Common myeloid progenitor, CD34-positive (primary cell): Measurements from ENCODE around the gene SNX4.
A peak's percentile ranks its signal among the peaks of the same experiment; 100 is the strongest.

Experiments
- CTCF ChIA-PET: fragments of 350-600 bp; sonication (Branson Sonifier 250); formaldehyde crosslinking; loops from one replicate; lab custom pipeline; 2021; ENCODE audit warnings: antibody characterized with exemption; lab: Charles Lee
- POLR2A ChIA-PET: fragments of 350-600 bp; sonication (Branson Sonifier 250); formaldehyde crosslinking; loops from one replicate; lab custom pipeline; 2021; ENCODE audit warnings: antibody characterized with exemption; lab: Charles Lee
- DNase-seq, 3 donors: peaks; one replicate each; pipeline versions ENCODE4 v3.0.0 to v3.0.0-alpha.2; 2013
- H3K27ac ChIP-seq, 2 experiments: 1 replicate in 1 of 2; 2 replicates in 1 of 2; pipeline ENCODE4 v1.7.0; 2013; ENCODE audit warnings: inconsistent platforms in 2 of 2, low read length in 2 of 2, mild to moderate bottlenecking in 2 of 2, low read depth in 1 of 2, moderate library complexity in 1 of 2; ENCODE audit not compliant: severe bottlenecking in 2 of 2, insufficient read depth in 1 of 2, poor library complexity in 1 of 2
- H3K27me3 ChIP-seq, 5 experiments: replicated peaks in 2 of 5; 1 replicate in 3 of 5; 2 replicates in 2 of 5; pipeline versions ENCODE4 v1.6.1 to v1.7.0; 2013; ENCODE audit warnings: low read length in 4 of 5, mild to moderate bottlenecking in 2 of 5, moderate library complexity in 2 of 5, inconsistent platforms in 1 of 5; ENCODE audit not compliant: insufficient read depth in 5 of 5, control insufficient read depth in 4 of 5
- H3K36me3 ChIP-seq, 4 experiments: 1 replicate in 2 of 4; 2 replicates in 2 of 4; pipeline versions ENCODE4 v1.6.1 to v1.7.0; 2013; ENCODE audit warnings: low read length in 3 of 4, control low read depth in 1 of 4, mild to moderate bottlenecking in 1 of 4; ENCODE audit not compliant: control insufficient read depth in 4 of 4, insufficient read depth in 4 of 4
- H3K4me1 ChIP-seq, 4 experiments: 1 replicate in 3 of 4; 2 replicates in 1 of 4; pipeline versions ENCODE4 v1.6.1 to v1.7.1; 2013; ENCODE audit warnings: low read length in 3 of 4, mild to moderate bottlenecking in 3 of 4, control low read depth in 1 of 4, inconsistent platforms in 1 of 4, moderate library complexity in 1 of 4; ENCODE audit not compliant: control insufficient read depth in 4 of 4, insufficient read depth in 4 of 4; ENCODE audit errors: control extremely low read depth in 1 of 4
- H3K4me3 ChIP-seq, 7 experiments: 1 replicate in 4 of 7; 2 replicates in 3 of 7; pipeline versions ENCODE4 v1.5.1 to v1.7.0; 2013; ENCODE audit warnings: mild to moderate bottlenecking in 7 of 7, low read length in 6 of 7, moderate library complexity in 6 of 7, inconsistent platforms in 2 of 7, low read depth in 2 of 7, control low read depth in 1 of 7; ENCODE audit not compliant: insufficient read depth in 4 of 7, control insufficient read depth in 1 of 7; ENCODE audit errors: extremely low read depth in 1 of 7
- H3K9me3 ChIP-seq, 5 experiments: 1 replicate in 4 of 5; 2 replicates in 1 of 5; pipeline versions ENCODE4 v1.6.1 to v1.7.1; 2013; ENCODE audit warnings: low read length in 4 of 5, mild to moderate bottlenecking in 2 of 5, inconsistent platforms in 1 of 5, low read depth in 1 of 5, moderate library complexity in 1 of 5; ENCODE audit not compliant: control insufficient read depth in 4 of 5, insufficient read depth in 2 of 5; ENCODE audit errors: control extremely low read depth in 1 of 5
- WGBS: methylation state at CpG from one replicate; pipeline ENCODE4 v1.1.5; 2013; ENCODE audit not compliant: insufficient coverage; 5-methylcytosine and 5-hydroxymethylcytosine counted together

The SNX4 gene

DNA sequence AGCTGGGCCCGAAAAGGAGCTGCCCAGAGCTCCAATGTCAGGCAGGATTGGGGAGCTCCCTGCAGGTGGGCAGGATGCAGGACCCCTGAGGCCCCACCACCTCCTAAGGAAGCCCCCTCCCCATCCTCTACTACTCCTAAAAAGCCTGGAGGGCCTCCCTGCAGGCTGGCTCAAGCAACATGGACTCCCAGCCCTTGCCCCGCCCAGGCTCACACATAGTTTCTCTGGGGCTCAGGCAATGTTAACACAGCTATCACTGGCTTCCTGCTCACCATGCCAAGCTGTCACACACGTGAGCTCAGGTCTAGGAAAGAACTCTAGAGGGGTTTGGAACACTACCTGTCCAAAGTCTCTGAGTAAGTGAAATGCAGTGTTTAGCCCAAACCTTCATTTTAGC, 79.4 kb downstream of the SNX4 start:
- 50% methylated on average over 2 of the region's 3 CpGs for WGBS
- no peak for DNase-seq
- ChIA-PET POLR2A (no interaction called here), CTCF (interaction anchor here (0.7 to 8.9 kb wide), 7 partner anchors 9 to 679 kb away, joined by 3 to 78 read pairs (median 4); no protein-coding TSS in a partner anchor)
- Histone ChIP-seq H3K9me3 (peaks cover 0 to 13% (median 3%) of the 10 kb centered on the region in 5 experiments), H3K27ac (no peak overlapping the region), H3K36me3 (peaks cover 0 to 10% (median 6%) of the 10 kb centered on the region in 4 experiments), H3K4me1 (peaks cover 0 to 12% (median 0%) of the 10 kb centered on the region in 4 experiments), H3K4me3 (no peak overlapping the region), H3K27me3 (no peaks in the 10 kb centered on the region)

- no peak overlapping the region for H3K27ac ChIP-seq
- H3K4me3 ChIP-seq, result no peak overlapping the region
- no peaks in the 10 kb centered on the region for H3K27me3 ChIP-seq
- ChIA-PET CTCF (interaction anchor here (0.5 to 8.9 kb wide), 4 partner anchors 9 to 449 kb away, joined by 3 to 78 read pairs (median 4); no protein-coding TSS in a partner anchor), POLR2A (interaction anchor here (0.7 kb wide), 1 partner anchor 640 kb away, joined by 4 read pairs; no protein-coding TSS in a partner anchor)
- DNase-seq, result peak; percentile 36 to 60 (median 42)
- H3K9me3 ChIP-seq, result peaks cover 0 to 8% (median 1%) of the 10 kb centered on the region in 5 experiments
- H3K4me1 ChIP-seq, result peaks cover 0 to 12% (median 0%) of the 10 kb centered on the region in 4 experiments
- H3K36me3 ChIP-seq, result peaks cover 0 to 2% (median under 1%) of the 10 kb centered on the region in 4 experiments
- WGBS, result 7% methylated on average over 3 of the region's 9 CpGs
Measured at GRCh38 chr3:125437631-125438435, 82.2 kb downstream of the SNX4 start.

DNA sequence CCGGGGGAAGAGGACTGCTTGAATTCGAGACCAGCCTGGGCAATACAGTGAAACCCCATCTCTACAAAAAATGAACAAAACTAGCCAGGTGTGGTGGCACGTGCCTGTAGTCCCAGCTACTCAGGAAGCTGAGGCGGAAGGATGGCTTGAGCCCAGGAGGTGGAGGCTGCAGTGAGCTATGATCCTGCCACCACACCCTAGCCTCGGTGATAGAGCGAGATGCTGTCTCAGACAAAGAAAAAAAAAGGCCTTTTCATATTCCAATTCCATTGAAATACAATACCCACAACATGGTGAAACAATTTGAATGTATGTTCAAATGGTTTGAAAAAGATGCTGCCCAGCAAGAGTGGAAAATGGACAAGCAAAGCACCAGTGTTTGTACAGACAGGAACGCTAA, 83.1 kb downstream of the SNX4 start:
- DNase-seq, result no peak
- Histone ChIP-seq H3K36me3 (no peaks in the 10 kb centered on the region), H3K9me3 (no peaks in the 10 kb centered on the region), H3K27me3 (no peaks in the 10 kb centered on the region), H3K27ac (no peak overlapping the region), H3K4me1 (peaks cover 0 to 12% (median 0%) of the 10 kb centered on the region in 4 experiments), H3K4me3 (no peak overlapping the region)
- ChIA-PET CTCF (interaction anchor here (1.4 to 8.9 kb wide), 4 partner anchors 8 to 442 kb away, joined by 3 to 78 read pairs (median 4); no protein-coding TSS in a partner anchor), POLR2A (no interaction called here)
- WGBS, result 88% methylated on average over 5 of the region's 7 CpGs

GRCh38 chr3:125435231-125435630, 84.8 kb downstream of the SNX4 start:
- DNase-seq, result no peak
- no peaks in the 10 kb centered on the region for H3K9me3 ChIP-seq
- ChIA-PET POLR2A (no interaction called here), CTCF (interaction anchor here (8.9 kb wide), 1 partner anchor 440 kb away, joined by 78 read pairs; no protein-coding TSS in a partner anchor)
- H3K27ac ChIP-seq, result no peak overlapping the region
- H3K27me3 ChIP-seq, result no peaks in the 10 kb centered on the region
- 100% methylated on average over 2 of the region's 2 CpGs for WGBS
- peaks cover 0 to 3% (median 0%) of the 10 kb centered on the region in 4 experiments for H3K4me1 ChIP-seq
- no peaks in the 10 kb centered on the region for H3K36me3 ChIP-seq
- H3K4me3 ChIP-seq, result no peak overlapping the region

DNA sequence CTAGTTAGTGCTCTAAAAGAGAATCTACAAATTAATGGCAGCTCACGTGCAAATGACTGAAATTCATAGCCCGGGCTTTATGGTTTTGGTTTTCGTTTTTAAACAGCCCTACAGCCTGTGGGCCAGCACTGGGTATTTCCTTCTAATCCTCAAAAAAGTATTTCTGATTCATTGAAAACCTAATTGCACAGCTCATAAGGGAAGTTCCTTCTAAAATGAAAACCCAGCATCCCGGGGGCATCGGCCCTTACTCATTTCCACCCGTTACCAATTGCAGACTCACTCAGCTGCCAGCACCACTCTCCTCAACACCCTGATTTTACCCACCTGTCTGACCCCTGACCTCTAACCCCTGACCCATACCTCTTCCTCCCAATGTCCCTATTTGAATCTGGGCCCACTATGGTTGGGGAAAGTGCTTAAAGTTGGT, 85.4 kb downstream of the SNX4 start:
- Histone ChIP-seq H3K4me3 (no peak overlapping the region), H3K9me3 (no peaks in the 10 kb centered on the region), H3K27me3 (no peaks in the 10 kb centered on the region), H3K4me1 (no peaks in the 10 kb centered on the region), H3K36me3 (no peaks in the 10 kb centered on the region), H3K27ac (no peak overlapping the region)
- ChIA-PET CTCF (interaction anchor here (8.9 kb wide), 1 partner anchor 440 kb away, joined by 78 read pairs; no protein-coding TSS in a partner anchor), POLR2A (interaction anchor here (0.6 kb wide), 1 partner anchor 64 kb away, joined by 7 read pairs; no protein-coding TSS in a partner anchor)
- WGBS, result 97% methylated on average over 6 of the region's 6 CpGs
- no peak for DNase-seq

GRCh38 chr3:125433611-125434041, 86.4 kb downstream of the SNX4 start:
- Histone ChIP-seq H3K9me3 (no peaks in the 10 kb centered on the region), H3K27ac (no peak overlapping the region), H3K4me1 (no peaks in the 10 kb centered on the region), H3K27me3 (no peaks in the 10 kb centered on the region), H3K36me3 (no peaks in the 10 kb centered on the region), H3K4me3 (no peak overlapping the region)
- DNase-seq, result no peak
- ChIA-PET POLR2A (no interaction called here), CTCF (interaction anchor here (1.3 kb wide), 1 partner anchor 14 kb away, joined by 4 read pairs; no protein-coding TSS in a partner anchor)
- 97% methylated on average over 5 of the region's 6 CpGs for WGBS
